GM19099 (cell line): Measurements from ENCODE around the gene GNG7.

Source experiments
- POLR2A ChIP-seq: IDR thresholded peaks from 3 replicates; pipeline ENCODE4 v1.6.1; 2011; ENCODE audit warnings: low read depth; ENCODE audit not compliant: insufficient read length; ENCODE audit errors: extremely low read depth

Gene GNG7

DNA sequence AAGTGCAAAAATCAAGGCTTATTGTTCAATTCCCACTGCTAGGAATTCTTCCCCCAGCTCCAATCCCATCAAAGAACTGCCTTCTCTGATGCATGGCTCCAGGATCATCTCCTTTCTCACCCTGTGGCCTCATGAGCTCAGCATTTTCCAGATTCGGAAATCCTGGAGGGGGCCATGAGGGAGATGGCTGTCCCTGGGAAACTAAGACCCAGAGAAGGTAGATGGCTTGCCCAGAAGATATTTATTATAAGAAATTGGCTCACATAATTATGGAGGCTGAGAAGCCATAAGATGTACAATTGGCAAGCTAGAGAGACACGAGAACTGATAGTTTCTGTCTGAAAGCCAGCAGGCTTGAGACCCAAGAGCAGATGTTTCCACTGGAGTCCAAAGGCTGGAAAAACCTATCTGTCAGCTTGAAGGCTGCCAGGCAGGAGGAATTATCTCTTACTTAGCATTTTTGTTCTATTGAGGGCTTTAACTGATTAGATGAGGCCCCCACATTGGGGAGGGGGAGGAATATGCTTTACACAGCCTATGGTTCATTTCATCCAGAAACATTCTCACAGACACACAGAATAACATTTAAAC lies 168.0 kb downstream of the GNG7 start:
- no peak for TF ChIP-seq POLR2A

DNA sequence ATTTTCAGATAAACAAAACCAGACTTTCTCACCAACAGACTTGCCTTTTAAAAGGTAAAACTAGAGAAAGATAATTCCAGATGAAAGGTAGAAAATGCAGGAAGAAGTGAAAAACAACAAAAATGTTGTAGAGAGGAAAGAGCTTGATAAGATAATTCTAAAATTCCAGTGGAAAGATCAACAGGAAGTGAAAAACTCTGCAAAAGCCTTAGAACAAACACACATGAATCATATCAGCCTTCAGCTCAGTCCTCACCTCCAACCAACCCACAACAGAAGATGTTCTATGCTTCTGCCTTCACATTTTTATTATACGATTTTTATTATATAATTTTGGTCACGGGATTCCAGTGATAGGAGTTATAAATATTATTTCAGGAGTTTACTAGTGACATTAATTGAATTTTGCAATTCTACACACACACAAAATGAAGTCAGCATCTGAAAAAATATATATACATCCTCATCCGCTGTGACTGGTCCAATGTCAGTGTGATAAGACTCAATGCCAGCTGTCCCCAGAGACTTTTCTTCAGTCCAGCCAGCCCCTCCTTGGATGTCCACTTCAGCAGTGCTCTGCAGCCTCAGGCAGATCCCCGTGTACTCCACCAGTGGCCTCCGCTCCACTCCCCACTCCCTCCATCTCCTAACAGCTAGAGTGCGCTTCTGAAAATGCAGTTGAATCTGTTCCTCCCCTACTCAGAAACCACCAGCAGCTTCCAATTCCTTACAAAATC lies 168.6 kb downstream of the GNG7 start:
- TF ChIP-seq POLR2A: no peak

DNA sequence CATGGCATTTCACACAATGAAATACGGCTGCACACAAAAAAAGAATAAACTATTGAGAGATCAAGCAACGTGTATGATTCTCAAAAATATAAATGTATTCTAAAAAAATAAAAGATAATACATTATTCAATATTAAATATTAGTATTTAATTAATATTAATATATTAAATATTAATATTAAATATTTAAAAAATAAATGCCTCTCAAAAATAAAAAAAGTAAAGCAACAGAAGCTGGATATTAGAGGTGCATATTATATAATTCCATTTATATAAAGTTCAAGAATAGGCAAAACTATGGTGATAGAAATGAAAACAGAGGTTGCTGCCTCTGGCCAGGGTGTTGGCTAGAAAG lies 169.4 kb downstream of the GNG7 start:
- TF ChIP-seq POLR2A: no peak

DNA sequence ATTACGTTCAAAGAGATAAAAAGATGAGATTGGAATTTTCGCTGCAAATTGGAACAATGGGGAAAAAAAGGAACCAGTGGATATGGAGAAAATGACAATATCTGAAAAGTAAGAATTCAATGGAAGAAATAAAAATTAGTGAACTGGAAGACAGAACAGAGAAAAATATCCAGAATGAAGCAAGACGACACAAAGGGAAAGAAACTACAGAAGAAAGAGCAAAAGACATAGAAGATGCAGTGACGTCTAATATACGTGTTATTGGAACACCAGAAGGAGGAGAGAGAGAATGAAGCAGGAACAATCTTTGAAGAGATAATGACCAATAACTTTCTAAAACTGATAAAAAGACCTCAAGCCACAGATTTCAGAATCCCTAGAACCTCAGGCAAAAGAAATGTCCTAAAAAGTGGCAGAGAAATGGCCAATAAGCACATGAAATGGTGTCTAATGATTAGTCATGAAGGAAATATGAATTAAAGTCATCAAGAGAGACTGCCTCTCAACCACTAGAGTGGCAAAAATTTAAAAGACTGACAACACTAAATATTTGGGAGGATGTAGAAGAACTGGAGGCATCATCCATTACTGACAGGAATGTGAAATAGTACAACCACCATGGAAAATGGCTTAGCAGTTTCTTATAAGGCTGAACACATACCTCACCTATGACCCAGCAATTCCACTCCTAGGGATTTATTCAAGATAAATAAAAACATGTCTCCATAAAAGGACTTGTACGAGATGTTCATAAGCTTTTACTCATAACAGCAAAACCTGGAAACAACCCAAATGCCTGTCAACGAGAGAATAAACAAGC lies 170.0 kb downstream of the GNG7 start:
- TF ChIP-seq POLR2A: no peak

DNA sequence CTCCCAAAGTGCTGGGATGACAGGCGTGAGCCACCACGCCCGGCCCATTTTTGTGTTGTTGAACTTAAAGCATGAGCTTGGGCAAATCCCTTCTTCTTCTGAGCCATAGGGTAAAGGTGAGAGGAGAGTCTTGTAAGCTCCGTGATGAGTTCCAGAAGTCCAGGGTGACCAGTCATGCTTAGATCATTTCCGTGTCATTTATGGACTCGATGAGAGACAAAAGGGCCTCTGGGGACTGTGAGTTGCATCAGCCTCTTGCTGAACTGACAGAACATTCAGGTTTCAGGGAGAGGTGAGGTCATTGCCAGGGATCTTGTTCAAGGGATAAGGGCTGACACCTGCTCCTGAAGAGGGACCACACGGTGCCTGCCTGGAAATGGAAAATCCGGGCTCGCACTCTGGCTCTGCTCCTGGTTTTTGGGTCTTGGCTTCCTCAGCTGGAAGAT lies 173.0 kb downstream of the GNG7 start:
- TF ChIP-seq POLR2A: no peak

DNA sequence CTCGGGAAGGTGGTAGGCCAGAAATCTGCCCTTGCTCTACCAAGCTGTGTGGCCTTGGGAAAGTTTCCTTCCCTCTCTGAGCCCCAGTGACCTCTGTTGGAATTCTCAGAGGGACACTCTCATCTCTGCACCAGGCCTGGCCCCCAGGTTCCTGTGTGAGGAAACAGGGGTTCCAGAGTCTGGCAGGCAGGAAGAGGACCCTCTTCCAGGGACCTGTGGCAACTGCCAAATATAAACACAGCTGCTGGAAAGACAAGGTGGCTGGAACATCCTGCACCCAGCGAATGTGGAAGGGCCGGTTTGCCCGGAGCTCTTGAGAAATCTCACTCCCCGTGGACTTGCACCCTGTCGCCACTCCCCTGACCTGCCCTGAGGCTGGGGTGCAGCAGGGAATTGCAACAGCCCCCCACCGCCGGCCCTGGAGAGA lies 173.8 kb downstream of the GNG7 start:
- TF ChIP-seq POLR2A: no peak

DNA sequence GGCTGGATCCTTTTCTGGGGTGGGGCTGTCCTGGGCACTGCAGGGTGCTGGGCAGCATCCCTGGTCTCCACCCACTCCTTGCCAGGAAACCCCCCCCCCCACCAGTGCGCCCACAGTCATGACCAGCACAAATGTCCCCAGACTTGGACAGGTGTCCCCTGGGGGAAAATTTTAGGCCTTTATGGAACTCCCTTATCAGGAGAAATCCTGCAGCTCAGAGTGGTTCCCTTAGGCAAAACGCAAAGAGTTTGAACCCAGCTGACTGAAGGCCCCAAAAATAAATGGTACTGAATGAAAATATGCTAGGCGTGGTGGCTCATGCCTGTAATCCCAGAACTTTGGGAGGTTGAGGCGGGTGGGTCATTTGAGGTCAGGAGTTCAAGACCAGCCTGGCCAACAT lies 174.8 kb downstream of the GNG7 start:
- TF ChIP-seq POLR2A: no peak

DNA sequence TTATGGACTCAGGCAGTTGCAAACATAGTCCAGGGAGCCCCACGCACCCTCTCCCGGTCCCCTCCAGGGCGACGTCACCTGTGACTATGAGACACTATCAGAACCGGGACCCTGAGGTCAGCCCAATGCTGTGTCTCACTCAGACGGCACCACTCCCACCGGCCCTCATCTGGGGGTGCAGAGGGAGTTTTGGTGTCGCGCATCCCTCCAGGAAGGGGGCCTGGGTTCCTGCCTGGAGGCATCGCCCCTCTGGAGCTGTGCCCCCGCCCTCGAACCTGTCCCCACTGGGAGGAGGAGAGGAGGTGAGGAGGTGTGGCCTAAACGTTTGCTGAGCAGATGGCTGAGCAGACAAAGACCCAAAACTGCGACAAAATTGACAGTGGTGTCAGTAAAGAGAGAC lies 175.3 kb downstream of the GNG7 start:
- TF ChIP-seq POLR2A: no peak

DNA sequence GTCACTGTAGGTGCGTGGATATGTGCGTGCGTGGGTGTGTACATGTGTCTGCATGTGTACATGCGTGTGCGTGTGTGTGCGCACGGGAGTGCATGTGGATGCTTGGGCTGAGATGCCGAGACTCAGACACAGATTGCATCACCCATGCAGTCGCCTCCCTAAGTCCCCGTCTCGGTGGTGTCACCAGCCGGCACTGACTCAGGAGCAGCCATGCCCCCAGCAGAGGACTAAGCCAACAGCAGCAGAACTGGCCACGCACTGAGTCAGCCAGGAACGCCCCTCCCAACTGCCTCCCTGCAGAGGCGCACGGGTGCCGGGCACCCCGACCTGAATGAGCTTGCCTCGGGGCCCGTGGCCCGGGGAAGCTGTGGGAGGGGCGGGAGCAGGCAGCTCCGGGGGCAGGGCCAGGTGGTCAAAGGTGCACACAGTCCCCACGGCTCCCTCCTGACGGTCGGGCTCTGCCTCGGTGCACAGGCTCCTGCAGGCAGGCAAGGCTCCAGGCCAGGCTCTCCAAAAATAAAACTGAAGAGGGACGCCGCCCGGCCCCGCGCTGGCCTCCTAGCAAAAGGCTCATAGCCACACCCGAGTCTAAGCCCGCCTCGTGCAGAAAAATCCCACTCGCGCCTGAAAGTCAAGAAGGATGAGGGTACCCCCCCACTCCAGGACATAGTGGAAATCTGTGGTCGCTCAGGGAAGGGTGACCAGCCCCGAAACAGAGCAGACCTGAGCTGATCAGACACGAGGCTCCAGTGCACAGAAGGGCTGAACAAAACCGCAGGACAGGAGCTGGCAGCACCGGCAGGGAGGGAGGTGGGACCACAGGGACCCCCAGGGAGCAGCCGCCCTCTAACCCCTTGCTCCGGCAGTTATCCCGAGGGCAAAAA lies 177.4 kb downstream of the GNG7 start:
- TF ChIP-seq POLR2A: no peak

DNA sequence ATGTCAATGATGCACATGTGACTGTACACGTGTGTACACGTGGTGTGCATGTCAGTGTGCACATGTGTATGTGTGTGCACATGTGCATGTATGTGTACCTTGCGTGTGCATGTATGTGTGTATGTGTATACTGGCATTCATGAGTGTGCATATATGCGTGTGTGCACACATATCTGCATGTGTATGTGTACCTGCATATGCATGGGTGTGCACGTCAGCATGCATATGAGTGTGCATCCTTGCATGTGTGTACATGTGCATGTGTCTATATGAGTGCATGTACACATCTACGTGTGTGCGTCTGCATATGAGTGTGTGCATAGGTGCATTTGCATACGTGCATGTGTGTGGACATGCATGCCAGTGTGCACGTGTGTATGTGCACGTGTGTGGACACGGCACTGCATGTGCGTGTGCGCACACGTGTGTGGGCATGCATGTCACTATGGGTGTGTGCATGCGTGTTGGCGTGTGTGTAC lies 178.1 kb downstream of the GNG7 start:
- no peak for TF ChIP-seq POLR2A

DNA sequence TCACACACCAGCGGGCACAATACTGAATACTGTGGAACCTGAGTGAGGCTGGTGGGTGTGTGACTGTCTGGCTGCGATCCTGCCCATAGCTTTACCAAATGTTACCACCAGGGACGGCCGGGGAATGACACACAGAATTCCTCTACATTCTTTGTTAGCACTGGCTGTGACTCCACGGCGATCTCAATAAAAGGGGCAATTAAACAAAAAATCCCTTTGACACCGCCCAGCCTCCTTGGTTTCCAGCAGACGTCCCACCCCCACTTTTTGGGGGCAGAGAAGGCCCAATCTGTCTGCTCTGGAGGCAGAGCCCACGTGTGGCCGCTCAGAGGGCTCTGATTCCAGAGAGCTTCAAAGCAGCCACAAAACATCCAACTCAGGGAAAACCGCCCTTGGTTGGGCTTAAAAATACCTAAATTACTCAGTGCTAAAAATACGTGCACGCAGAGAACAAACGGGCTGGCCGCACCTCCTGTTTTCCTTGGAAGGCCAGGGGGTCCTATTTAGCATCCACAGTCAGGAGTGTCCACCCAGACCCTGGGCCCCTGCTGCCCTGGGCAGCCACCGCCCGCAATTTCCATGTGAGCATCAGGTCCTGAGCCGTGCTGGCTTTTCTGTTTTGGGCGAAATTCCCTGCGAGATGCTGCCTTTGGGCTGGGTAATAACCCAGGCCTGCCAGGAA lies 178.7 kb downstream of the GNG7 start:
- TF ChIP-seq POLR2A: no peak

DNA sequence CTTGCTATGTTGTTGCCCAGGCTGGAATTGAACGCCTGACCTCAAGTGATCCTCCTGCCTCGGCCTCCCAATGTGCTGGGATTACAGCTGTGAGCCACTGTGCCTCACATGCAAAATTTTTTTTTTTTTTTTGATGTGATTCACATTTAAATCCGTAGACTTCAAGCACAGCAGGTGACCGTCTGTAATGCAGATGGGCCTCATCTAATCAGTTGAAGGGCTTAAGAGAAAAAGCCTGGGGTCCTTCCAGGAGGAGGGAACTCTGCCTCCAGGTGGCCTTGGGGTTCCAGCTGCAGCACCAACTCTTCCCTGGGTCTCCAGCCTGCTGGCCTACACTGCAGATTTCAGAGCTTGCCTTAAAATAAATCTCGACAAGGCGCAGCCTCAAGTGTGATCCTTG lies 183.0 kb downstream of the GNG7 start:
- TF ChIP-seq POLR2A: no peak

DNA sequence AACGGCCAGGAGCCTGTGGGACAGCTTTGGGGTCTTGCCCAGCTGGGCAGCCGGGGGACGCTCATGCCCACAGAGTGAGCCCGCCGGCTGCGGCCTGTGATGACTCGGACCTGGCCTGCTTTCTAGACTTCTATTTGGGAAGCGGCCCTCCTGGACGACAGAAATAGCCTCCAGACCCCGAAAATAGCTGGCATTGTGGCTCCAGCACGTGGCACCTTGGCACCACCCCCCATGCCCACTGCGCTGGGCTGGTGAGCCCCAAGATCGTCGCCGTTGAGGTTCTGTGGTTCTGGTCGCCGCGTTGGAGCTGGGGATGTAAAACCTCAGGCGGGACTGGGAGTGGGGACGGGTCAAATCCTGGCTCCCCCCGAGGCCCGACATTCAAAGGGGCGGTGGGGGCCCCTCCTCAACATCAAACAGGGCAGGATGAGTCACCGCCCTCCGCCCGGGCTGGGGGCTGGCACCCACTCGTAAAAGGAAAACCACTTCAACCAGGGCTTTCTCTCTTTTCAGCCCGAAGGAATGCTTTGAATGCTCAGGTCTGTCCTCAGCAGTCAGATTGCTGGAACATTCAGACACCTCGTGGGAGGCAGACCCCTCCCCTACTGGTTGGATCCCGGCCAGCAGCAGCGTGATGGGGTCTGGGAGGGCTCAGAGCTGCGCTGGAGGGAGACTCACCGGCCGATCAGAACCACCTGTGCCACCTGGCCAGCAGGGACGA lies 184.5 kb downstream of the GNG7 start:
- no peak for TF ChIP-seq POLR2A

DNA sequence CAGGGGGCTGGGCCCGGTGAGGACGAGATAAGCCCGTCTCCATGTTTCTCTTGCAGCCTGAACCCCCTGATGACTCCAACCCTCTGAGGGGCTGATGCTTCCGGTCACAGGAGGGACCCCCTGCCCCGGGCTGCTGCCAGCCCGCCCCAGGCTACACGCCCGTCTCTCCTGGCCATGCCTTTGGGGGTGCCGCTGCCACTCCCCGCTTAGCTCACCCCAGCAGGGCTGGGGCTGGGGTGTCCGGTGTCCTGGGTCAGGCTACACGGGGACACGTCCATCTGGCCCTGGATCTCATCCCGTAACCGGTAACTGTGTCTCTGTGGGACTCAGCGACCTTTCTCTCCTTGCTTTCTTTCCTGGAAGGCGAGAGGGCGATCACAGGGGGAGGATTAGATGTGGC lies 185.8 kb downstream of the GNG7 start:
- TF ChIP-seq POLR2A: no peak
